ENCODE measurements around the gene ATAD3B.

DNA sequence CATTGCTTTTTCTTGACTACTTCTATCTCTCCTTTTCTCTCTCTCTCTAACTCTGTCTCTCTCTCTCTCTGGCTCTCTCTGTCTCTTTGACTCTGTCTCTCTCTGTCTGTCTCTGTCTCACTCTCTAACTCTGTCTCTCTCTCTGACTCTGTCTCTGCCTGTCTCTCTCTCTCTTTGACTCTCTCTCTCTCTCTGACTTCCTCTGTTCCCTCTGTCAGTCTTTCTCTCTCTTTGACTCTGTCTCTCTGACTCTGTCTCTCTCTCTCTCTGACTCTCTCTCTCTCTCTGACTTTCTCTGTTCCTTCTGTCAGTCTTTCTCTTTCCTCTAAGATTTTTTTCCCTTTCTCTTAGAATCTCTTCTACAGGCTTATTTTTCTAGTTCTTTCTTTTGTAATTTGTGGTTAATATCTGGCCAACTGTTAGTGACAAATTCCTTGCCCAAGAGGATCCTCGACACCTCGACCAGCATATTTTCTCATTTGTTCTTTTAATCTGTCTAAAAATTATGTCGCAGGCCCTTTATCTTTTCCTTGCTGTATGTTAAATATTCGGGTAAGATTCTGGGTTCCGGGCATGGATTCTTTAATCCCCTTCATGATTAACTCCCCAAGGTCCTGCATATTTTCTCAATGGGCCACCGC is 22.3 kb upstream of the ATAD3B start, which contains the start of gene ATAD3C:
- no peak for TF ChIP-seq EP300 (IDR thresholded peaks at IDR 0.05)
- no peak for TF ChIP-seq POLR2A (IDR thresholded peaks at IDR 0.05)
- TF ChIP-seq, protein P1, sequence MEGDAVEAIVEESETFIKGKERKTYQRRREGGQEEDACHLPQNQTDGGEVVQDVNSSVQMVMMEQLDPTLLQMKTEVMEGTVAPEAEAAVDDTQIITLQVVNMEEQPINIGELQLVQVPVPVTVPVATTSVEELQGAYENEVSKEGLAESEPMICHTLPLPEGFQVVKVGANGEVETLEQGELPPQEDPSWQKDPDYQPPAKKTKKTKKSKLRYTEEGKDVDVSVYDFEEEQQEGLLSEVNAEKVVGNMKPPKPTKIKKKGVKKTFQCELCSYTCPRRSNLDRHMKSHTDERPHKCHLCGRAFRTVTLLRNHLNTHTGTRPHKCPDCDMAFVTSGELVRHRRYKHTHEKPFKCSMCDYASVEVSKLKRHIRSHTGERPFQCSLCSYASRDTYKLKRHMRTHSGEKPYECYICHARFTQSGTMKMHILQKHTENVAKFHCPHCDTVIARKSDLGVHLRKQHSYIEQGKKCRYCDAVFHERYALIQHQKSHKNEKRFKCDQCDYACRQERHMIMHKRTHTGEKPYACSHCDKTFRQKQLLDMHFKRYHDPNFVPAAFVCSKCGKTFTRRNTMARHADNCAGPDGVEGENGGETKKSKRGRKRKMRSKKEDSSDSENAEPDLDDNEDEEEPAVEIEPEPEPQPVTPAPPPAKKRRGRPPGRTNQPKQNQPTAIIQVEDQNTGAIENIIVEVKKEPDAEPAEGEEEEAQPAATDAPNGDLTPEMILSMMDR (IDR thresholded peaks at IDR 0.05), result no peak
- TF ChIP-seq POLR2AphosphoS5 (IDR thresholded peaks at IDR 0.05), result no peak
